Stimulated activated CD4-positive, alpha-beta T cell treated with anti-CD3 and anti-CD28 coated beads, Interleukin-4, amount 100 ng/mL, for 4 hours (primary cell): ENCODE measurements around the gene RTEL1.
"Not testable (repeated sequence)": the region's sequence is repeated elsewhere in the genome, so short reads cannot be mapped to it uniquely, and the experiment has no call there.

Experiments
- DNase-seq, 2 experiments: peaks; one replicate each; pipeline ENCODE4 v3.0.0-alpha.2; 2020

RTEL1 gene

DNA sequence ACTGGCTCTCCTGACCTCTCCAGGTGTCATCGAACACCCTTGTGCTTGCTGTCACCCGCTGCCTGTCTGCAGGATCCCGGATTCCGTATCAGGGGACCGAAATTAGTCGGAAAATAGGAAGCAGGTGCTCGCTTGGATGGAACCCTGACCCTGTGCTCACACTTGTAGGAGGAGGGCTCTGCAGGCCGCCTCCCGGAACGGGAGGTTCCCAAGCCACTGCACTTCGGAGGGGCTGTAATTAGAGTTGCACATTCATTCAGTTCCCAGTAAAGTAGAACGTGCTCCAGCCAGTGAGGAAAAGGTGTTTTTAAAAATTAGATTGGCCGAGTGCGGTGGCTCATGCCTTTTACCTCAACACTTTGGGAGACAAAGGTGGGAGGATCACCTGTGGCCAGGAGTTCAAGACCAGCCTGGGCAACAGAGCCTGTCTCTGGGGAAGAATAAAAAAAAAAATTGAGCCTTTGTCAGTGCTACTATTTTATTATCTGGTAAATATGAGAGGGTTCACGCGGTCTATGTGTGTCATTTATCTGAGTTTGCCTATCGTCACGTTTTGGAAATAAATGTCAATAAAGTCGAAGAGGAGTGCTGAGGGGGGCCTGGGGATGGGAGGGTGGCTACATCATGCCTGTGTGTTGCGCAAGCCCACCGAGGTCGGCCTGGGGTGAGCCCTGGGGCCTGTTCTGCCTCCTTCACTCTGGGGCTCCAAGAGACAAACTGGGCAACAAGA, 29.7 kb upstream of the RTEL1 start:
- peak; percentile 64 to 65 for DNase-seq

DNA sequence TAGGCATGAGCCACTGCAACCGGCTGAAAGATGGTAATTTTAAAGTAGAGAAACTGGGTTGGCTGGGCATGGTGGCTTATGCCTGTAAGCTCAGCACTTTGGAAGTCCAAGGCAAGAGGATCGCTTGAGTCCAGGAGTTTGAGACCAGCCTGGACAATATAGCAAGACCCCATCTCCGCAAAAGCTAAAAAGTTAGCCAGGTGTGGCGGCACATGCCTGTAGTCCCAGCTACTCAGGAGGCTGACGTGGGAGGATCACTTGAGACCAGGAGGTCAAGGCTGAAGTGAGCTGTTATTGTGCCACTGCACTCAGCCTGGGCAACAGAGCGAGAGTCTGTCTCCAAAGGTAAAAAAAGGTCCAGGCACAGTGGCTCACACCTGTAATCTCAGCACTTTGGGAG, 27.2 kb upstream of the RTEL1 start:
- not testable (repeated sequence) for DNase-seq

DNA sequence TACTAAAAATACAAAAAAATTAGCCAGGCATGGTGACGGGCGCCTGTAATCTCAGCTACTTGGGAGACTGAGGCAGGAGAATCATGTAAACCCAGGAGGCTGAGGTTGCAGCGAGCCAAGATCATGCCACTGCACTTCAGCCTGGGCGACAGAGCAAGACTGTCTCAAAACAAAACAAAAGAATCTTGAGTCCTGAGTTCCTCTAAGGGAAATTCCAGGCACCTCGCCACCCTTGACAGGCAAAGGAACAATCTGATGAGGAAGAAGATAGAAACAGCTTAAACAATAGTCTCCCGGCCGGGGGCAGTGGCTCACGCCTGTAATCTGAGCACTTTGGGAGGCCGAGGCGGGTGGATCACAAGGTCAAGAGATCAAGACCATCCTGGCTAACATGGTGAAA, 26.7 kb upstream of the RTEL1 start:
- DNase-seq: not testable (repeated sequence)

GRCh38 chr20:63633732-63634131, 24.4 kb upstream of the RTEL1 start:
- no peak for DNase-seq

DNA sequence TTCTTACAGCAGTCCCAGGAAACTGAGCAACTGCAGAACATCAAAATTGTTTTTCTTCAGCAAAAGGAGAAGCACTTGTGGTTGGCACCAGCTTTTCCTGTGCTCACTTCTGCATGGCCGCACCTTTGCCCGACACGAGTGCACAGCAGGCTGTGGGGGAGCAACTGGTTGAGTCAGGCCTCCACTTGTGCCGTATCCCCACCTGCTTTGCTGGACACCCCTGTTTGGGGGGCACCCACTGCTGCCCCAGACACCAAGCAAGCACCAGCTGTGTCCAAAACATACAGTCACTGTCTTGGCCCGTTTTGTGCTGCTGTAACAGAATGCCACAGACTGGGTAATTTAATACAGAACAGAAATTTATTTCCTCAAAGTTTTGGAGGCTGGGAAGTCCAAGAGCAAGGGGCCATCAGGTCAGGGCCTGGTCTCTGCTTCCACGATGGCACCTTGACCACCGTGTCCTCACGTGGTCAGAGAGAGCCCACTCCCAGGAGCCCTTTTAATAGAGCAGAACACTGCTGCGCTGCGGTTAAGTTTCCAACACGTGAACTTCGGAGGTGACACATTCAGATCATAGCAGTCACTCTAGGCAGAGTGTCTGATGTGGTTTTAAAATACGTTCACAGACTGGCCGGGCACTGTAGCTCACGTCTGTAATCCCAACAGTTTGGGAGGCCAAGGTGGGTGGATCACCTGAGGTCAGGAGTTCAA, 22.5 kb upstream of the RTEL1 start:
- DNase-seq: peak; percentile 45 to 76

GRCh38 chr20:63636752-63637628, 21.1 kb upstream of the RTEL1 start:
- no peak for DNase-seq

DNA sequence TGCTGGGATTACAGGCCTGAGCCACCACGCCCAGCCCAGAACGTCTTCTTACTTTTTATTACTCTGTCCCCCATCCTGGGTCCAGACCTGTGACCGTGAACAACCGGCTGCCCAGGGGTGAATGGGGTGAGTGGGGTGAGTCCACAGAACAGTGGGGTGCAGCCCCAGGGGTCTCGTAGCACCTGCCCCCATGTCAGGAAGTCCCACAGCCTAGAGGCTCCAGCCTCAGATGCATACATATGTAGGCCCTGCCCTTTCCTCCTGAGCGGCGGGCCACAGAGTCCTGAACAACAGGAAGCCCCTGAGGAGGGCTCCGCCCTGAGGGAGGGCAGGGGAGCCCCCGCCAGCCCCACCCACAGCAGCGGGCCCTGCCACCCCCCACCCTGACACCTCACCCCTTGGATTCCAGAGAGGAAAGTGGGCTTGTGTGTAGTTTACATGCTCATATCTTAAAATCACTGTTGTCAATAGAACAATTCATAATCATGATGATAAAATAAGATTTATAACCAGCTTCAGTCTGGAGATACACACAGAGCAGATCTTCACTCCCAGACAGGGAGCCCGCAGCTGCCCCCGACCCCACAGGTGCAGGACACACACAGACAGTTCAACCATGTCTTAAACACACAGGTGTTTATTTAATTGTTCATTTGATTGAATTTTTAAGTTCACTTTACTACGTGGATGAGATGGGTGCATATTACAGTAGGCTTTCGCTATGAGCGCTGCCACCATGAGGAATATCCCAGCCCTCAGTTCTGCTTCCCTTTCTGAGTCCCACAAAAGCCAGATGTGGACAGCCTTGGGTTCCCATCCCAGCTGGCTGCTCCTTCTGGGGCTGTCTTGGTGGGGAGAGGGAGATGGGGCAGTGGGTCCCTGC, 18.8 kb upstream of the RTEL1 start:
- peak; percentile 53 to 66 for DNase-seq

GRCh38 chr20:63640086-63640485, 18.0 kb upstream of the RTEL1 start:
- no peak for DNase-seq

DNA sequence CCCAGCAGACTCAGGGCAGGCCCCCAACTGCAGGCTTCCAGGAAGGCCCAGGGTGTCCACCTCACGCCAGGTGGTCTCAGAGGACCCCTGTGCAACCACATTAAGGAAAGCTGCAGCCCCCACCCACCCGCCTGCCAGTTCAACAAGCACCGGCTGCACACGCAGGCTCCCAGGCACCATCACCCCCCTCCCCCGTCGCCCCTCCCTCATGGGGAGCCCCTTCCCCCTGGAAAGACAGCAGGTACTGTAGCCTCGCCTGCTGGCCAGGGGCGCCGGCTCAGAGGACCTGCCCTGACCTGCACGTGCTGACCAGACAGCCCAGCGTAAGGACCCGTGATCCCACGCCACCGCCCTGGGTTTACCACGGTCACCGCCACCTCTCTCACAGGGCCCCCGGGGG, 17.4 kb upstream of the RTEL1 start:
- DNase-seq: not testable (repeated sequence)

DNA sequence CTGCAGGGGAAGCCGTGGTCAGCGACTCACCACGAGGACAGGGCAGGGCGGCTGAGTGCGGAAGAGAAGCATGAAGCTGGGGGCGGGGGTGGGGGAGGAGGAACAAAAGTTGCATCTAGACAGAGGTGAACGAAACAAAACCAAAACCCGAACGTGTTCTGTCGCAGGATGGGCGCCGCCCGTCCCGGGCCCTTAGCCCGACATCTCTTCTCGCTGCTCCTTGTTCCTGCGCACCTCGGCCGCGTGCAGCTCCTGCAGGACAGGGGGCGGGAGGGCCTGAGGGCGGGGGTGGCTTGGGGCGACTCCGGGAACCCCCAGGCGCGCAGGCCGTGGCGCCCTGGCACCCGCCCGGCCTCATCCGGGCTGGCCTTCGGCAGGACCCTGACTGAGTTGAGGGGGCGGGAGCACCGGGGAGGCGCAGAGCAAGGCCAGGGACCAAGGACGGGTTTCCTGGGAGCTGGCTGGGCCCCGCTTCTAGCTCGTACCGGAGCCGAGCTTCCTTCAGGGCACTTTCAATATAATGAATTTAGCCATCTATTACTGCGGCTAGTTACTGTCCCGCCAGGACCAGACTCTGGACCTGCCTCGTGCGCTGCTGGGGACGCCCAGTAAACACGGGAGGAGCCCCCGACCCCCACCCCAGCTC, 16.8 kb upstream of the RTEL1 start:
- DNase-seq: peak; percentile 51 to 55

GRCh38 chr20:63641792-63642523, 16.2 kb upstream of the RTEL1 start:
- peak; percentile 97 to 99 for DNase-seq

DNA sequence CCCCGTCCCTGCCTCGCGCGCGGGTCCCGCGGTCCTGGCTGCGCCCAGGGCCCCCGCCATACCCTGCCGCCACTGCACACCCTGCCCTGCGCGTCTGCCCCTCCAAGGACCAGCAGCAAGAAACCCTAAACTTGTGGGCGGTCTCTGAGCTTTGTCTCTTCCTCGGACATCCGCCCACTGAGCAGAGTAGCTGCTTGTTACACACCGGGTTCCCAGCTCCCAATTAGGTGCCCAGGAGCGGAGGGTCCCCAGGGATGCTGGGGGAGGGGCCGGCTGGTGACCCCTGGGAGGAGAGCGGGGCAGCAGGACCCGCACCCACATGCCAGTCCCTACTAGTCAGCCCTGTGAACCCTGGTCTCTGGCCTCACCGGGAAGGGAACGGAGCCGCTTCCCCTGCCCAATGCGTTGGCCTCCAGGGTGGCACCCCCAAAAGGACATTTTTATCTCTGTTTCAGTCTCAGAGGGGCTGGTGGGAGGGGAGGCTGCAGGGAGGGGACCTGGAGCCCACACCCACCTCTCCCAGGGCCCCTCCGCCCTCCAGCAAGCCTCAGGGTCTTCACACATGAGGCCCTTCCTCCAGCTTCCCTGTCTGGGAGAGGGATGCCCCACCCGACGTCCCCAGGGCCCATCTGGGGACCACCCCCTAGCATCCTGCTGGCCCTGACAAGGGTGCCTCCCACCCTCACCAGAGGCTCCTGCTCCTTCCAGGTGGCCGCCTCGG, 15.4 kb upstream of the RTEL1 start:
- DNase-seq: no peak

DNA sequence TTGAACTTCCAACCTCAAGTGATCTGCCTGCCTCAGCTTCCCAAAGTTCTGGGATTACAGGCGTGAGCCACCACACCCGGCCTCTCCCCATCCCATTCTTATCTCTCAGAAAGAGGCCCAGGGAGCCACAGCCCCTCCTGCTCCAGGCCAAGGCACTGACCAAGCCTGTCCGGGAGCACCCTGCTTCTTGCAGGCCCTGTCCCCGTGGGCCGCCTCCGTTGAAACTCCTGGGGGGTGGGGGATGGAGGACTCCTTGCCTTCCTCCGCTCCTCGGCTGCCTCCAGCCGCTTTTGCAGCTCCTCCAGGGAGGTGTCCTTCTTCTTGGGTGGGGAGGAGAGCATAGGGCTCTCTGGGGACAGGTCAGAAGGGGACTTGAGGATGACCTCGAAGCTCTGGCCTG, 14.6 kb upstream of the RTEL1 start:
- no peak for DNase-seq

DNA sequence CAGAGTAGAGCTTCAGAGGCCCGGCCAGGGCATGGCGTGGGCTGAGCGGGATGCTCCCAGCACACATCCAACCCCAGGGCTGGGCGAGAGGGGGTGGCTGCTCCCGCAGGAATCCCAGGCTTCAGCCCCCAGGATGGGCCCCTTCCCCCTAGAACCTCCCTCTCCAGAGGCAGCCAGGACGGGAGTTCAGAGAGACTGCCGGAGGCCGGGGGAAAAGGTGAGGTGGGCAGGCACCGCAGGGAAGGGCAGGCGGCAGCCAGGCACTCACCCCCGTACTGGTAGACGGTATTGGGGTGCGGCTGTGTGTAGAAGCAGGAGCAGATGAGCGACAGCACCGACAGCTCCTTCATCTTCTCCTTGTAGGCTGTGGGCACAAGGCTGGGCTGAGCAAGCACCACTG, 14.2 kb upstream of the RTEL1 start:
- DNase-seq: no peak

DNA sequence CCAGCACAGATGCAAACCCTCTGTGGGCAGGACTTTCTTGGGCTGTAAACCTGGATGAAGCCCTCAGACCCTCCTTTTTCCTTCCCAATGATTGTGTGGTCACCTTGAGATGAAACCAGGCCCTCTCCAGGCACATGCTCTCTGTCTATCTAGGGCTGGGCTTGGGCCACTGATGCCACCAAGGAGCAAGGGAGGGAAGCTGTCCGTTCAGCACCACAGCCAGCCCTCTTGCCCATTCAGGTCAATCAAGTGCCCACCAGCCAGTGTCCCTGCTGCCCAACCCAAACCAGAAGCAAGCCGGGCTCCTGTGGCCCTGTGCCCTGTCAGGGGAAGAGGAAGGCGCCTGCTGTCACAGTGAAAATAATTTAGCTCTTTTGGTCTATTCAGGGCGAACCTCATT, 12.9 kb upstream of the RTEL1 start:
- no peak for DNase-seq

DNA sequence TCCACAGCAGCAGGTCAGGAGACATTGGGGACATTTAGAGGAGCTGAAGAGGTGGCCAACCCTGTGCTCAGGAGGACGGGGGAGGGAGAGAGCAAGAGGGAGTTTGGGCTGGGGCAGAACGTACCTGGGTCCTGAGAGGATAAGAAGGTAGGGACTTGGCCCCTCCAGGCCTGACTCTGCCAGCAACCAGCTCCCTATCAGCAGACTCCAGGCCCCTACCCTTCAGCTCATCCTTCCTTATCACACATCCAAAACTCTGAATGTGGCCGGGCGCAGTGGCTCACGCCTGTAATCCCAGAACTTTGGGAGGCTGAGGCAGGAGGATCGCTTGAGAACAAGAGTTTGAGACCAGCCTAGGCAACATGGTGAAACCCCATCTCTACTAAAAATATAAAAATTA, 9.9 kb upstream of the RTEL1 start:
- DNase-seq: no peak

DNA sequence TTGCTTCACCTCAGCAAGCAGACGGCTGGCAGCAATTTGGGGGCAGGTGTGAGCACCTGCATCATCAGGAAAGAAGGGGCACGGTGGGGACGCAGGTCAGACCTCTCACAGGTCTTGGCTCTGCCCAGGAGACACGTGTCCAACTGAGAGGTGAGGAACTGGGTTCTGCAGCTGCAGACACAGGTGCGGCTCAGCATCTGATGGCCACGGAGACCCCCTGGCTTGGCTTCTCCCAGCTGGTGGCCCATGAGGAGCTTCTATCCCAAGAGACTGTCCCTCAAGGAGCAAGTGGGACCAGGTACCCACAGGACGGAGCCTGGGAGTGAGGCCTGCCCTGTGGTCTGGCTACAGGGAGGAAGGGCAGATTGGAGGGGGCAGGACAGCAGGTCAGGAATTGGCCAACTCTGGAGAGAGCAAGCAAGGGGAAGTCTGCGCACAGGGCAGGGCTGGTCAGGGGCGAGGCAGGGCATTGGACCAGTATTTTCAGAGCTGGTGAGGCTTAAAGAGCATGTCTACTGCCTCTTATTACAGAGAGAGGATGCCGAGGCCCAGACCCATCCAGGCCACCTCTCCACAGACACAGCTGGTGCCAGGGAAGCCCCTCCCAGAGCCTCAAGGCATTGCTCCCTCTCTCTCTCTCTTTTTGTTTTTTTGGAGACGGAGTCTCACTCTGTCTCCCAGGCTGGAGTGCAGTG, 9.1 kb upstream of the RTEL1 start:
- no peak for DNase-seq

GRCh38 chr20:63650486-63650885, 7.6 kb upstream of the RTEL1 start:
- not testable (repeated sequence) for DNase-seq

DNA sequence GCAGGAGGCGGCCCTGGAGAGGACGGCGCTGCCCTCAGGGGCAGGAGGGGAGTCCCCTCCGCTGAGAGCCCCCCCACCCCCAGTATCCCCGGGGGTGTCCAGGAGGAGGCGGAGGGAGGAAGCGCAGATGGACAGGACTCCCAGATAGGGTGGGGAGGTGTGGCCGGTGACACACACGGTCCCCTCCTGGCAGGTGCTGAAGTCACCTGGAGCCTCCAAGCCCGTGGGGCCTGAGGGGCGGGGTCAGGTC, 6.2 kb upstream of the RTEL1 start:
- no peak for DNase-seq
